K562 (cell line): ENCODE results near the gene FGF11.

ENCODE experiments used
- POLR2A ChIP-seq: fragments of 450-650 bp; conservative IDR thresholded peaks from 2 replicates; pipeline ENCODE4 v1.6.1; 2016
- SNRNP70 ChIP-seq: fragments of 200-400 bp; formaldehyde crosslinking; optimal IDR thresholded peaks from 2 replicates; pipeline ENCODE3; 2017; ENCODE audit warnings: low read depth, low read length
- TCF7L2 ChIP-seq: fragments of 150-350 bp; IDR thresholded peaks from 2 replicates; pipeline ENCODE4 v1.6.1; 2016; ENCODE audit warnings: low read depth, mild to moderate bottlenecking, low read length, moderate library complexity
- ZKSCAN1 ChIP-seq: fragments of 150-350 bp; IDR thresholded peaks from 2 replicates; pipeline ENCODE4 v1.6.1; 2016; ENCODE audit warnings: low read depth, low read length
- TF ChIP-seq, protein P1 (sequence below): sonication (generic); formaldehyde crosslinking; IDR thresholded peaks from 2 replicates; pipeline ENCODE4 v1.8.0; 2022; ENCODE audit warnings: mild to moderate bottlenecking, low read depth, missing genetic modification reagents
- TF ChIP-seq, protein P2 (sequence below): fragments of 150-350 bp; conservative IDR thresholded peaks from 2 replicates; pipeline ENCODE4 v1.6.1; 2014; ENCODE audit warnings: low read length
- TF ChIP-seq, protein P3 (sequence below): sonication (generic); formaldehyde crosslinking; IDR thresholded peaks from 2 replicates; pipeline ENCODE4 v1.8.1; 2022; ENCODE audit warnings: missing genetic modification reagents

DNA sequence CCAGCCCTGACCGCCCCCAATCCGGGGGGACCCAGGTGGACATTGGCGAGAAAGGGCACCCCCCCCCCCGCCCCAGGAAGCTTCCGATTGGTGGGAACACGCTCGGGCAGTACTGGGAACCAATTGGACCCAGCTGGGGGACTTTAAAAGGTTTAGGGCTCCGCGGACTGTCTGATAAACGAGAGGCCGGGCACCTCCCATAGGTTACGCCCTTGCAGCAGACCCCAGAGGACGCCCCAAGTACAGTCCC lies 35.7 kb upstream of the FGF11 start:
- TF ChIP-seq, protein P1, sequence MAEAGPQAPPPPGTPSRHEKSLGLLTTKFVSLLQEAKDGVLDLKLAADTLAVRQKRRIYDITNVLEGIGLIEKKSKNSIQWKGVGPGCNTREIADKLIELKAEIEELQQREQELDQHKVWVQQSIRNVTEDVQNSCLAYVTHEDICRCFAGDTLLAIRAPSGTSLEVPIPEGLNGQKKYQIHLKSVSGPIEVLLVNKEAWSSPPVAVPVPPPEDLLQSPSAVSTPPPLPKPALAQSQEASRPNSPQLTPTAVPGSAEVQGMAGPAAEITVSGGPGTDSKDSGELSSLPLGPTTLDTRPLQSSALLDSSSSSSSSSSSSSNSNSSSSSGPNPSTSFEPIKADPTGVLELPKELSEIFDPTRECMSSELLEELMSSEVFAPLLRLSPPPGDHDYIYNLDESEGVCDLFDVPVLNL (CRISPR knock-in tag): no peak
- no peak for TF ChIP-seq POLR2A
- TF ChIP-seq ZKSCAN1: no peak
- TF ChIP-seq, protein P2, sequence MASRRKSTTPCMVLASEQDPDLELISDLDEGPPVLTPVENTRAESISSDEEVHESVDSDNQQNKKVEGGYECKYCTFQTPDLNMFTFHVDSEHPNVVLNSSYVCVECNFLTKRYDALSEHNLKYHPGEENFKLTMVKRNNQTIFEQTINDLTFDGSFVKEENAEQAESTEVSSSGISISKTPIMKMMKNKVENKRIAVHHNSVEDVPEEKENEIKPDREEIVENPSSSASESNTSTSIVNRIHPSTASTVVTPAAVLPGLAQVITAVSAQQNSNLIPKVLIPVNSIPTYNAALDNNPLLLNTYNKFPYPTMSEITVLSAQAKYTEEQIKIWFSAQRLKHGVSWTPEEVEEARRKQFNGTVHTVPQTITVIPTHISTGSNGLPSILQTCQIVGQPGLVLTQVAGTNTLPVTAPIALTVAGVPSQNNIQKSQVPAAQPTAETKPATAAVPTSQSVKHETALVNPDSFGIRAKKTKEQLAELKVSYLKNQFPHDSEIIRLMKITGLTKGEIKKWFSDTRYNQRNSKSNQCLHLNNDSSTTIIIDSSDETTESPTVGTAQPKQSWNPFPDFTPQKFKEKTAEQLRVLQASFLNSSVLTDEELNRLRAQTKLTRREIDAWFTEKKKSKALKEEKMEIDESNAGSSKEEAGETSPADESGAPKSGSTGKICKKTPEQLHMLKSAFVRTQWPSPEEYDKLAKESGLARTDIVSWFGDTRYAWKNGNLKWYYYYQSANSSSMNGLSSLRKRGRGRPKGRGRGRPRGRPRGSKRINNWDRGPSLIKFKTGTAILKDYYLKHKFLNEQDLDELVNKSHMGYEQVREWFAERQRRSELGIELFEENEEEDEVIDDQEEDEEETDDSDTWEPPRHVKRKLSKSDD: no peak
- TF ChIP-seq, protein P3, sequence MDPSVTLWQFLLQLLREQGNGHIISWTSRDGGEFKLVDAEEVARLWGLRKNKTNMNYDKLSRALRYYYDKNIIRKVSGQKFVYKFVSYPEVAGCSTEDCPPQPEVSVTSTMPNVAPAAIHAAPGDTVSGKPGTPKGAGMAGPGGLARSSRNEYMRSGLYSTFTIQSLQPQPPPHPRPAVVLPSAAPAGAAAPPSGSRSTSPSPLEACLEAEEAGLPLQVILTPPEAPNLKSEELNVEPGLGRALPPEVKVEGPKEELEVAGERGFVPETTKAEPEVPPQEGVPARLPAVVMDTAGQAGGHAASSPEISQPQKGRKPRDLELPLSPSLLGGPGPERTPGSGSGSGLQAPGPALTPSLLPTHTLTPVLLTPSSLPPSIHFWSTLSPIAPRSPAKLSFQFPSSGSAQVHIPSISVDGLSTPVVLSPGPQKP (CRISPR knock-in tag): no peak
- TF ChIP-seq TCF7L2: no peak
- TF ChIP-seq SNRNP70: no peak
